Calu3 (cell line): ENCODE data around the gene COPE. TPM values are rescaled to one million over a fixed set of nuclear protein-coding genes. Genes with fewer than 3 reads are reported as not detected.
A peak's percentile ranks its signal among the peaks of the same experiment; 100 is the strongest.

Experiments used
- BruUV-seq: library from RNA; stranded (reverse); fragments of 400-500 nt; replicated peaks from 2 replicates; lab custom pipeline; 2021; lab: Mats Ljungman, UMichigan
- CTCF ChIA-PET: fragments of 300-600 bp; sonication (Branson Sonifier 250); formaldehyde crosslinking; loops from one replicate; lab custom pipeline; 2022; ENCODE audit warnings: antibody characterized with exemption; lab: Charles Lee
- DNase-seq: peaks from one replicate; pipeline ENCODE4 v3.0.0; 2022
- H3K27ac Mint-ChIP-seq: one replicate; pipeline ENCODE4 v1.8.0; 2022; ENCODE audit warnings: mixed read lengths; ENCODE audit not compliant: unreplicated experiment
- H3K27me3 Mint-ChIP-seq: one replicate; pipeline ENCODE4 v1.8.0; 2022; ENCODE audit warnings: mixed read lengths; ENCODE audit not compliant: unreplicated experiment
- H3K36me3 Mint-ChIP-seq: one replicate; pipeline ENCODE4 v1.8.0; 2022; ENCODE audit warnings: mild to moderate bottlenecking, moderate library complexity, mixed read lengths; ENCODE audit not compliant: insufficient read depth, unreplicated experiment
- H3K4me1 Mint-ChIP-seq: one replicate; pipeline ENCODE4 v1.8.0; 2022; ENCODE audit warnings: mild to moderate bottlenecking, low read depth, mixed read lengths; ENCODE audit not compliant: unreplicated experiment
- H3K4me3 Mint-ChIP-seq: one replicate; pipeline ENCODE4 v1.8.0; 2022; ENCODE audit warnings: mild to moderate bottlenecking, low read depth, moderate library complexity, mixed read lengths; ENCODE audit not compliant: unreplicated experiment
- H3K9me3 Mint-ChIP-seq: one replicate; pipeline ENCODE4 v1.8.0; 2022; ENCODE audit warnings: low read depth, mixed read lengths; ENCODE audit not compliant: unreplicated experiment
- intact Hi-C: fragments of 100-400 bp; cut with micrococcal nuclease; formaldehyde crosslinking; loops from one replicate; pipeline ENCODE4 v1.10.0; 2022; ENCODE audit not compliant: unreplicated experiment
- total RNA-seq: library from RNA; stranded (reverse); gene quantifications from 2 replicates; pipeline ENCODE4 v1.2.3, GENCODE V29; 2022
- TF ChIP-seq, protein P1 (sequence below): fragments of 200-600 bp; IDR thresholded peaks from one replicate; pipeline ENCODE4 v1.8.0; 2022; ENCODE audit warnings: antibody characterized with exemption; ENCODE audit not compliant: unreplicated experiment

Gene COPE
- total RNA-seq, 1 experiment from 2014 or later = 143 TPM

- BruUV-seq = no TSS peak
- H3K9me3 Mint-ChIP-seq = no peaks in the 10 kb centered on the region
- H3K4me1 Mint-ChIP-seq = no peaks in the 10 kb centered on the region
- peaks cover 46% of the 10 kb centered on the region for H3K36me3 Mint-ChIP-seq
- intact Hi-C loops = no loop called here
- TF ChIP-seq, protein P1, sequence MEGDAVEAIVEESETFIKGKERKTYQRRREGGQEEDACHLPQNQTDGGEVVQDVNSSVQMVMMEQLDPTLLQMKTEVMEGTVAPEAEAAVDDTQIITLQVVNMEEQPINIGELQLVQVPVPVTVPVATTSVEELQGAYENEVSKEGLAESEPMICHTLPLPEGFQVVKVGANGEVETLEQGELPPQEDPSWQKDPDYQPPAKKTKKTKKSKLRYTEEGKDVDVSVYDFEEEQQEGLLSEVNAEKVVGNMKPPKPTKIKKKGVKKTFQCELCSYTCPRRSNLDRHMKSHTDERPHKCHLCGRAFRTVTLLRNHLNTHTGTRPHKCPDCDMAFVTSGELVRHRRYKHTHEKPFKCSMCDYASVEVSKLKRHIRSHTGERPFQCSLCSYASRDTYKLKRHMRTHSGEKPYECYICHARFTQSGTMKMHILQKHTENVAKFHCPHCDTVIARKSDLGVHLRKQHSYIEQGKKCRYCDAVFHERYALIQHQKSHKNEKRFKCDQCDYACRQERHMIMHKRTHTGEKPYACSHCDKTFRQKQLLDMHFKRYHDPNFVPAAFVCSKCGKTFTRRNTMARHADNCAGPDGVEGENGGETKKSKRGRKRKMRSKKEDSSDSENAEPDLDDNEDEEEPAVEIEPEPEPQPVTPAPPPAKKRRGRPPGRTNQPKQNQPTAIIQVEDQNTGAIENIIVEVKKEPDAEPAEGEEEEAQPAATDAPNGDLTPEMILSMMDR = no peak
- no peak overlapping the region for H3K27ac Mint-ChIP-seq
- DNase-seq = no peak
- CTCF ChIA-PET = no interaction called here
- H3K4me3 Mint-ChIP-seq = no peak overlapping the region
- H3K27me3 Mint-ChIP-seq = no peaks in the 10 kb centered on the region
These were observed 51.4 kb downstream of the COPE start for GRCh38 chr19:18867751-18868150.

GRCh38 chr19:18867199-18867598, 52.0 kb downstream of the COPE start:
- intact Hi-C loops = no loop called here
- TF ChIP-seq, protein P1 = no peak
- DNase-seq = no peak
- H3K4me1 Mint-ChIP-seq = no peaks in the 10 kb centered on the region
- H3K9me3 Mint-ChIP-seq = no peaks in the 10 kb centered on the region
- H3K36me3 Mint-ChIP-seq = peaks cover 48% of the 10 kb centered on the region
- TSS peak; percentile 46 for BruUV-seq
- H3K4me3 Mint-ChIP-seq = no peak overlapping the region
- no peak overlapping the region for H3K27ac Mint-ChIP-seq
- CTCF ChIA-PET = no interaction called here
- no peaks in the 10 kb centered on the region for H3K27me3 Mint-ChIP-seq

DNA sequence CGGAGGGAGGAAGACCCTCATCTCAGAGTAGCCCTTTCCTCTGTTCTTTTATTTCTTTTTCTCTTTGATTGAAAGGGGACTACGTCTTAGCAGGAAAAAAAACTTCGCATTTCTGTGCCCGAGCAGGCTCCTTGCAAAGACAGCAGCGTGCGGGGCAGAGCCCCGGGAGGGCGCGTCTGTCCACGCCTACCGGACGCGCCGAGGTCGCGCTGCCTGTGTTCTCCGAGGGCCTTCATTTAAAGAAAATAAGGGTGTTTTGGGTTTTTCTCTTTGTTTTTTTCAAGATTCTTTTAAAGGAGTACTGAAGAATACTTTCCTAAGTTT, 52.4 kb downstream of the COPE start:
- CTCF ChIA-PET = no interaction called here
- intact Hi-C loops = no loop called here
- Mint-ChIP-seq H3K4me3 (no peak overlapping the region), H3K4me1 (no peaks in the 10 kb centered on the region), H3K27ac (no peak overlapping the region), H3K9me3 (no peaks in the 10 kb centered on the region), H3K27me3 (no peaks in the 10 kb centered on the region), H3K36me3 (peaks cover 44% of the 10 kb centered on the region)
- no peak for DNase-seq
- no TSS peak for BruUV-seq
- TF ChIP-seq, protein P1 = no peak

- H3K4me3 Mint-ChIP-seq = no peak overlapping the region
- H3K27me3 Mint-ChIP-seq = no peaks in the 10 kb centered on the region
- BruUV-seq = no TSS peak
- intact Hi-C loops = no loop called here
- H3K9me3 Mint-ChIP-seq = no peaks in the 10 kb centered on the region
- CTCF ChIA-PET = interaction anchor here (0.5 kb wide), 1 partner anchor 37 kb away, joined by 4 read pairs; no protein-coding TSS in a partner anchor
- H3K36me3 Mint-ChIP-seq = peaks cover 43% of the 10 kb centered on the region
- TF ChIP-seq, protein P1 = peak; percentile 84
- H3K27ac Mint-ChIP-seq = no peak overlapping the region
- peak; percentile 43 for DNase-seq
- H3K4me1 Mint-ChIP-seq = no peaks in the 10 kb centered on the region
These were observed 53.0 kb downstream of the COPE start for GRCh38 chr19:18865973-18866799.
